GM18505 (cell line): ENCODE data around the gene RASAL1.
A peak's percentile ranks its signal among the peaks of the same experiment; 100 is the strongest.

Experiments used
- ATAC-seq: cut with Tn5 transposase; IDR thresholded peaks from one replicate; pipeline ENCODE4 v1.9.1; 2021; ENCODE audit not compliant: unreplicated experiment
- POLR2A ChIP-seq: IDR thresholded peaks from 4 replicates; pipeline ENCODE4 v1.6.1; 2011; ENCODE audit warnings: borderline replicate concordance; ENCODE audit not compliant: insufficient read depth, insufficient read length; ENCODE audit errors: extremely low read depth

The RASAL1 gene

GRCh38 chr12:113086249-113087164 lies 49.1 kb downstream of the RASAL1 start:
- no peak for ATAC-seq
- TF ChIP-seq POLR2A: no peak

- ATAC-seq: no peak
- no peak for TF ChIP-seq POLR2A
Measured at GRCh38 chr12:113083863-113084435, 51.6 kb downstream of the RASAL1 start.

- no peak for TF ChIP-seq POLR2A
- ATAC-seq: no peak
Measured at GRCh38 chr12:113082486-113083148, 52.9 kb downstream of the RASAL1 start.

- no peak for ATAC-seq
- no peak for TF ChIP-seq POLR2A
Measured at GRCh38 chr12:113081873-113082272, 53.7 kb downstream of the RASAL1 start.

DNA sequence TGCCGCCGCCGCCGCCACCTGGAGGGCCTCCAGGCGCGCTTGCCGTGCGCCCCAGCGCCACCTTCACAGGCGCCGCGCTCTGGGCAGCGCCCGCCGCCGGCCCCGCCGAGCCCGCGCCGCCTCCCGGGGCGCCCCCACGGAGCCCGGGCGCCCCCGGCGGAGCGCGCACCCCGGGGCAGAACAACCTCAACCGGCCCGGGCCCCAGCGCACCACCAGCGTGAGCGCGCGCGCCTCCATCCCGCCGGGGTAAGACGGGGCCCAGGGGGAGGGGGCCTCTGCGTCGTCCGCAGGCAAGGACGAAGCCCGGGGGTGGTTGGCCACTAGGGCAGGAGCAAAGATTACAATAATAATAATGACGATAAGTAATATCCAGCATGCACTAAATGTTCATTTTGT lies 57.7 kb downstream of the RASAL1 start:
- no peak for TF ChIP-seq POLR2A

DNA sequence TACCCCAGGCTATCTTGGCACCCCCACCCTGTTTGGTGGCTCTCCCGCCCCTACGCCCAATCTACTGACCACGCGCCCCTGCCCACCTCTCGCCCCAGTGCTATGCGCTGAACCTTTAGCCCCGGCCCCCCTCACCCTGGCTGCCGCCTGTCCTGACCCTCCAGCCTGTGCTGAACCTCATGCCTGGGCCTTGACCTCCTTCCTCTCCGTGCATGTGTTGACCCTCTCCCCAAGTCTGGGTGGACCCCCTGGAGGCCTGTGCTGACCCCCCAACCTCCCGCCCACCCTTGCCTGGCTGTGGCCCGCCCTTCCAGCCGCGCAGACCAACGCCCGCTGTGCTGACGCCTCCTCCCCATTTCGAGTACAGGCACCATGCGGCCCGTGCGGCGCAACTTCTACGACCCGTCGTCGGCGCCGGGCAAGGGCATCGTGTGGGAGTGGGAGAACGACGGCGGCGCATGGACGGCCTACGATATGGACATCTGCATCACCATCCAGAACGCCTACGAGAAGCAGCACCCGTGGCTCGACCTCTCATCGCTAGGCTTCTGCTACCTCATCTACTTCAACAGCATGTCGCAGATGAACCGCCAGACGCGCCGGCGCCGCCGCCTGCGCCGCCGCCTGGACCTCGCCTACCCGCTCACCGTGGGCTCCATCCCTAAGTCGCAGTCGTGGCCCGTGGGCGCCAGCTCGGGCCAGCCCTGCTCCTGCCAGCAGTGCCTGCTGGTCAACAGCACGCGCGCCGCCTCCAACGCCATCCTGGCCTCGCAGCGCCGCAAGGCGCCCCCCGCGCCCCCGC lies 58.3 kb downstream of the RASAL1 start:
- no peak for ATAC-seq
- no peak for TF ChIP-seq POLR2A

More for the DNA sequence above, 57.7 kb downstream of the RASAL1 start:
- no peak for ATAC-seq

DNA sequence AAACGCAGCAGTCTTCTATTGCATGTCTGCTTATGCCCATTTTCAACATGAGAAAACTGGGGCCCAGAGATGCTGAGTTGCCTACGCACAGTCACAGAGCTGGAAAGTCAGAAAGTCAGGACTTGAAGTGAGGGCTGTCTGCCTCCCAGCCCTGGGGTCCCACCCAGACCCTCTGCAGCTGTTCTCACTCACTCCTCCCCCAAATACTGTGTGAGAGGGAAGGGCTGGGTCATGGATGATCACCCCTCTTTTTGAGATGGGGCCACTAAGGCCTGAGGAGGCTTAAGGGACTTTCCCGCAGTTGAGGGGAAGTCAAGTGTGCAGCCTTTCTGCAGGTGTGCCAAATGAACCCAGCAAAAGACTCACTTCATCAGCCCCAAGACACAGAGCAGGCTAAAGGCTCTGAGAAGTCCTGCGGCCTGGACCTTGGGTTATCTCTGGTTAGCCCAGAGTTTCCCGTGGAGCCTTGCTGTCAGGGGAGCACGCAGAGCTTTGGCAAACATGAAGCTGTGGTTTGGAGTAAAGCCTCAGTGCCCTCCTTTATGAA lies 60.4 kb downstream of the RASAL1 start:
- TF ChIP-seq POLR2A: no peak
- peak; percentile 88 for ATAC-seq

DNA sequence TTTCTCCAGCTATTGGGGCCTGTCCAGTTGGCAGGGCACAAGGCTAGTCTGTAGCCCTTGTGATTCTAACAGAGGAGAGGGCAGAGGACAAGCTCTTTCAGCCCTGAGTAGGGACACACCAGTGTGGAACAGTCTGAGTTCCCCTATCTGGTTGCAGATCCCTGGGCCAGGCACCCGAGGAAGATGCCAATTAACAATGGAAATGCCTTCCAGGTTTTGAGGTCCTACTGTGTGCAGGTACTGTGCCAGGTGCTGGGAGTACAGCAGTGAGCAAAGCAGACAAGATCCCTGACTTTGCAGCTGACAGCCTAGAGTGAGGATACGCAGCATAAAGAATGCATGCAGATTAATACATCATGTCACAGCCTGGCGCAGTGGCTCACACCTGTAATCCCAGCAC lies 62.0 kb downstream of the RASAL1 start:
- TF ChIP-seq POLR2A: no peak
- no peak for ATAC-seq

DNA sequence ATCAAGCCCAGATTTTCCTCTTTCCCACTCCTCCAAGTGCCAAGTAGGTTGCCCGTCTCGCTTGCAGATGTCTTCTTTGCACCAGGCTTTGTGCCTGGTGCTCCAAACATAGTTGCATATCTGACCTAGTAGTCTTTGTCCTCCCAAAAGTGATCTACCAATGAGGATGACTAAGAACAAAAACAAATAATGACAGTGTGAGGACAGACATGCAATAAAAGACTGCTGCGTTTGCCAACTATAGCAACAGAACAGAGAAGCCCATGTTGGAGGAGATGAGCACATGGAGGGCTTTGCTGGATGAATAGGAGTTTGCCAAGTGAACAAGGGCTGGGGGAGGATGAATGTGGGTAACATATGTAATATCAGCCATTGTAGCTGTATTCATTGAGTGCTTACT lies 63.4 kb downstream of the RASAL1 start:
- TF ChIP-seq POLR2A: no peak
- no peak for ATAC-seq

GRCh38 chr12:113071135-113072112 lies 64.1 kb downstream of the RASAL1 start:
- no peak for ATAC-seq
- no peak for TF ChIP-seq POLR2A

- no peak for ATAC-seq
- no peak for TF ChIP-seq POLR2A
Measured at GRCh38 chr12:113070117-113070906, 65.2 kb downstream of the RASAL1 start.
